A673 (cell line): Measurements from ENCODE around the gene NLGN1.

Source experiments
- EZH2 ChIP-seq: fragments of 200-600 bp; sonication (generic); IDR thresholded peaks from 2 replicates; pipeline ENCODE4 v1.6.1; 2017; ENCODE audit warnings: borderline replicate concordance, low read depth, mild to moderate bottlenecking, mixed read lengths, antibody characterized with exemption, low read length; ENCODE audit not compliant: poor library complexity, severe bottlenecking
- TF ChIP-seq, protein P1 (sequence below): fragments of 300-800, 200-600 bp; sonication (generic); conservative IDR thresholded peaks from 2 replicates; pipeline ENCODE4 v1.5.1; 2017; ENCODE audit warnings: low read depth, mild to moderate bottlenecking, antibody characterized with exemption, low read length, moderate library complexity, mixed read lengths

DNA sequence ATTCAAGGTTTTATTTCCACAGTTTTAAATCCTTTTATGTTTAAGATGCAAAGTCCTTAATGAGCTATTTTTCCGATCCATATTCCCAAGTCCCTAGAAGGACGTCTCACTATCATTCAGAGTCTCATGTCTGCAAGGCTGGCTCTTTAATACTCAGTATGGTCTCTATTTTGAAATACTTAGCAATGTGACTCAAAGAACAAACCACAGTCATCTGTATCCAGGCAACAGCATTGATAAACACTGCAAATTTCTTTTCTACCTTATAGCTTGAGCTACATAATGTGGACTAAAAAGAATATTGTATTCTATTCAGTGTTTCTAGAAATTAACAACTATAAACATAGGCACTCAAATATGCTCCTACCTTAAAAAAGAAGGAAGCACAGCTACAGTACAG is 873.3 kb downstream of the NLGN1 start:
- TF ChIP-seq, protein P1, sequence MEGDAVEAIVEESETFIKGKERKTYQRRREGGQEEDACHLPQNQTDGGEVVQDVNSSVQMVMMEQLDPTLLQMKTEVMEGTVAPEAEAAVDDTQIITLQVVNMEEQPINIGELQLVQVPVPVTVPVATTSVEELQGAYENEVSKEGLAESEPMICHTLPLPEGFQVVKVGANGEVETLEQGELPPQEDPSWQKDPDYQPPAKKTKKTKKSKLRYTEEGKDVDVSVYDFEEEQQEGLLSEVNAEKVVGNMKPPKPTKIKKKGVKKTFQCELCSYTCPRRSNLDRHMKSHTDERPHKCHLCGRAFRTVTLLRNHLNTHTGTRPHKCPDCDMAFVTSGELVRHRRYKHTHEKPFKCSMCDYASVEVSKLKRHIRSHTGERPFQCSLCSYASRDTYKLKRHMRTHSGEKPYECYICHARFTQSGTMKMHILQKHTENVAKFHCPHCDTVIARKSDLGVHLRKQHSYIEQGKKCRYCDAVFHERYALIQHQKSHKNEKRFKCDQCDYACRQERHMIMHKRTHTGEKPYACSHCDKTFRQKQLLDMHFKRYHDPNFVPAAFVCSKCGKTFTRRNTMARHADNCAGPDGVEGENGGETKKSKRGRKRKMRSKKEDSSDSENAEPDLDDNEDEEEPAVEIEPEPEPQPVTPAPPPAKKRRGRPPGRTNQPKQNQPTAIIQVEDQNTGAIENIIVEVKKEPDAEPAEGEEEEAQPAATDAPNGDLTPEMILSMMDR = no peak
- TF ChIP-seq EZH2 = no peak
